ENCODE data around the gene MAP1LC3B.
"Not testable (repeated sequence)": the region's sequence is repeated elsewhere in the genome, so short reads cannot be mapped to it uniquely, and the experiment has no call there.

Gene MAP1LC3B

DNA sequence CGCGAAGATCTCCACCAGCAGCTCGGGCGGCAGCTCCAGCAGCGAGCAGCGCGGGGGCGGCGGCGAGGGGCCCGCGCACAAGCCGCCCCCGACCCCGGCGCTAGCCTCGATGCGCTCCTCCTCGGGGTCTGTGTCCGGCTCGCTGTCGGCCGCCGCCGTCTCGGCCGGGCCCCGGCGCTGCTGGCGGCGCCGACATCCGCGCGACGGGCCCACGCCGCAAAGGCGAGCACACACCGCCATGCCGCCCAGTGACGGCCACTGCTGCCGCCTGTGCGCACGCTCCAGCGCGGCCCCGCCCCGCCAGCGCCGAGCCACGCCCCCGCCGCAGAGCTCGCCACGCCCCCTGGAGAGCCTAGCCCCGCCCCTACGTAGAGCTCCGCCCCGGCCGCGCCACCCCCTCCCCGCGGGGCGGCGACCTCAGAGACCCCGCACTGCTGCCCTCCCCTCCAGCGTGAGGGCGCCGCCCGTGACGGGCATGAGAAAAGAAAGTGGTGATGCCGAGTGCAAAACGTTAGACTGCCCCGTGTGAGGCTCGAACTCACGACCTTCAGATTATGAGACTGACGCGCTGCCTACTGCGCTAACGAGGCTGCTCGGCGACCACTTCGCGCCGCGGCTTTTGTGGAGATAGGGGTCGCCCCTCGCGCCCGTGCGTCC is 8.5 kb upstream of the MAP1LC3B start, which contains the start of gene FBXO31:
FBXO31 (minus strand) TSS at position 272 of the 657 bp plus-strand sequence; CDS start at position 240, 32 bp downstream.
- FAIRE-seq, result no peak

DNA sequence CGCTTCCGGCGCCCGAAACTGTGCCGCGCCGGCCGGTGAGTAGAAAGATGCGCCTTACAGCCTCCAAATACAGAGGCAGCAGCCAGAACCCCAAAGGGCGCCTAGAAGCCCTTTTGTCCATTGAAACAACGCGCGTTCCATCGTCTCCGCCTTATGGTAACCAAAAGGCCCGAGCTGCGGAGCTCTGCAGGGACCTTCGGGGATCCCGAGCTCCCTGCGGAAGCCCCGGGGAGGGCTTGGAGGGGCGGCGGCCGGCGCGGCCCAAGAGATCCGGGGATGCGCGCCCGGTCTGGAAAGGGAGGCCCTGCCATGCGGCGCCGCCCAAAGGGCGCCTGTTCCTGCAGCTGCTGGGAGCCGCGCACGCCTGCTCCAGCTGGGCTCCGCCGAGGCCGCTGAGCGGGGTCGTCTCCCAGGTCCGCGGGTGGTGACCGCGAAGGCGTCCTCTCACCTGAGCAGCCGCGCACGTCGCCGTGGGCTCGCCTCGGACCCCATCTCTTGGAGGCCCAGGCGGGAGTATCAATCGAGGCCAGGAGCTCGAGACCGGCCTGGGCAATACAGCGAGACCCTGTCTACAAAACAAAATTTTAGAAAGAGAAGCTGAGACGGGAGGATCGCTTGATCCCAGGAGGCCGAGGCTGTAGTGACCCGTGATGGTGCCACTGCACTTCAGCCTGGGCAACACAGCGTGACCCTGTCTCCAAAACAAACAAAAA is 7.8 kb upstream of the MAP1LC3B start:
- FAIRE-seq, result no peak

DNA sequence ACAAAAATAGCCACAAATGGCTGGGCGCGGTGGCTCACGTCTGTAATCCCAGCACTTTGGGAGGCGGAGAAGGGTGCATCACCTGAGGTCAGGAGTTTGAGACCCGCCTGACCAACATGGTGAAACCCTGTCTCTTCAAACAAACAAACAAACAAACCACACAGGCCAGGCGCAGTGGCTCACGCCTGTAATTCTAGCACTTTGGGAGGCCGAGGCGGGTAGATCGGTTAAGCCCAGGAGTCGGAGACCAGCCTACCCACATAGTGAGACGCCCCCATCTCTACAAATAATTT is 7.3 kb upstream of the MAP1LC3B start:
- FAIRE-seq, result not testable (repeated sequence)

DNA sequence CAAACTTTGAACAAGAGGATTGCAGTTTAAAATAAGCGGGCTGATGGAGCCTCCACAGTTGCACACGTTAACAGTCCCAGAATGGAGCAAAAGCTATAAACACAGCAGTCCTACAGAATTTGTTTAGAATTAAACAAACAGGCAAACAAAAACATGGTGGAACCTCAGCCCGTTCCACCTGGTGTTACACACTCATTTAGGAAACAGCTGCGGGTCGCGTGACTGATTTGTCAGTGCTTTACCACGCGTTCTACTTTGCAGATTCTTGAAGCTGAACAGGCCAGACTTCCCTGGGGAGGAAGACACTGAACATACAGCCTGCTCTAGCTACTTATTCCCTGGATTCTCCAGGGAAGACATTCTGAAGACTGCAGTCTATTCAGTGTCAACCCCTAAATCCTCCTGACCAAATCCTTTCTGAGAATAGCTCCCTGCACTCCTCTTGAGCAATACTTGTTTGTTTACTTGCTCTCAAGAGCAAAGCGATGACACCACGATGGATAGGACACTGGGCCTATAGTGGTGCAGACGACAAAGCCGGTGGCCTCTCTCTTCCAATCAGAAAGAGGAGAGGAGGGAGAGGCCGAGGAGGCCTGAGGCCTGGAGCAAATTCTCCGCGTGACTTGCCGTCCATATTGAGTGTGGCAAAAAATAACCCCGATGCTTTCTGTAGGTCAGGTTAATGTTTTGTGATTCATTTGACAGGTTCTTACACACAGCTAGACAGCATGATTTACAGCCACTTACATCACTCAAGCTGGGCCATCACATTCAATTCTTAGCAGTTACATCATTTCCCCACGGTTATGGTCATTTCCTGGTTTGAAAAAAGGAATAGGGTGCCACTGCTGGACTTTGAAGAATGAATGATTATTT is 4.0 kb upstream of the MAP1LC3B start:
- peak; percentile 97 for FAIRE-seq

DNA sequence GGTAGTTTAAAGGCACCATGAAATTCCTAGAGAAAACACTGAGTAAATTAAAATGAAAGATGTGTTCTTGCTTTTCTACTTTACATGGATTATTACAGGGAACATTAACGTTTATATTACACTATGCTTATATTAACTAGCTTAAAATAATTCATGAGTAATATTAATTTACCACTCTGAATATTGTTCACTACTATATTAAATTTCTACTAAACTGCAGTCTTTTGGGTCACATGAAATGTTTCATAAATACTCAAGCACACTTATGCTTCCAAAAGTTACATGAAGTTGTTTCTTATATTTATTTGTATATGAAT is 3.4 kb upstream of the MAP1LC3B start:
- FAIRE-seq, result no peak

DNA sequence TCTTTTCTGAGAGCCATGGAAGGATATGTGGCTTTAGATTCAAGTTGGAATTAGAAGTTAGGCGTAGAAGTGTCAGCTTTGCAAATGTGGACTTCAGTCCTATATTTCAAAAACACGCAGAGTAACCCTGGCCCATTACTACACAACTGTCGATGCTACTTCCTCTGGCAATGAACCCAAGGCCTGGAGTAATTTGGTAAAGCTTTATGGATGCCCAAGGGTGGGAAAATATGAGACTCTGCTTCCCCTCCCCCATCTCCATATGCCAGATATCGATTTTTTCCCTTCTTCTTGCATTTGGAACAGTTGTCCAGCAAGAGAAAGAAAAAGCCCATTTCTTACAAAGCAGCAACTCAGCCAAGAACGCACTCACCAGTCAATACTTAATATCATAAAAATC is 2.9 kb upstream of the MAP1LC3B start:
- no peak for FAIRE-seq

DNA sequence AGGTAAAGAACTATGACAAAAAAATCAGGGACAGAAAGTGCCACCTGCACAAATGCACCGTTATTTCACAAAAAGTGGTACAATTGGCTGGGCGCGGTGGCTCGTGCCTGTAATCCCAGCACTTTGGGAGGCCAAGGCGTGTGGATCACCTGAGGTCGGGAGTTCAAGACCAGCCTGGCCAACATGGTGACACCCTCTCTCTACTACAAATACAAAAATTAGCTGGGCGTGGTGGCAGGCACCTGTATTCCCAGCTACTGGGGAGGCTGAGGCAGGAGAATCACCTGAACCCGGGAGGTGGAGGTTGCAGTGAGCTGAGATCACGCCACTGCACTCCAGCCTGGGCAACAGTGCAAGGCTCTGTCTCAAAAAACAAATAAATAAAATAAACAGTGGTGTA is 2.2 kb upstream of the MAP1LC3B start:
- not testable (repeated sequence) for FAIRE-seq

DNA sequence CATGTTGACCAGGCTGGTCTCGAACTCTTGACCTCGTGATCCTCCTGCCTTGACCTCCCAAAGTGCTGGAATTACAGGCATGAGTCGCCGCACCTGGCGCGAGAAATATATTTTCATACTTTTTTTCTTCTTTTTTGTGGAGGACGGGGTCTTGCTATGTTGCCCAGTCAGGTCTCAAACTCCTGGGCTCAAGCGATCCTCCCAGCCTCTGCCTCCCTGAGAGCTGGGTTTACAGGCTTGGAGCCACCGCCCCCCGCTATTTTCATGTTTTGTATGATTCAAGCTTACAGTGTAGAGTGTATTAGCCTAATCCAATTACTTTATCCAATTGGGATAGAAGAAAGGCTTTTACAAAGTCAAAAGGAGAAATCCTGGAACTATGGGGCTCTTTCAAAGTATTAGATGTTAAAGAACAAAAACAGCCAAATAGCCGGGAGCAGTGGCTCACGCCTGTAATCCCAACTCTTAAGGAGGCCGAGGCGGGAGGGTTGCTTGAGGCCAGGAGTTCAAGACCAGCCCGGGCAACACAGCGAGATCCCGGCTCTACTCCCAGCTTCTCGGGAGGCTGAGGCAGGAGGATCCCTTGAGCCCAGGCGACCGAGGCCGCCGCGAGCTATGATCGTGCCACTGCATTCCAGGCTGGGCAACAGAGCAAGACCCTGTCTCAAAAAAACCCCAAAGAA is 1.4 kb upstream of the MAP1LC3B start:
- no peak for FAIRE-seq

DNA sequence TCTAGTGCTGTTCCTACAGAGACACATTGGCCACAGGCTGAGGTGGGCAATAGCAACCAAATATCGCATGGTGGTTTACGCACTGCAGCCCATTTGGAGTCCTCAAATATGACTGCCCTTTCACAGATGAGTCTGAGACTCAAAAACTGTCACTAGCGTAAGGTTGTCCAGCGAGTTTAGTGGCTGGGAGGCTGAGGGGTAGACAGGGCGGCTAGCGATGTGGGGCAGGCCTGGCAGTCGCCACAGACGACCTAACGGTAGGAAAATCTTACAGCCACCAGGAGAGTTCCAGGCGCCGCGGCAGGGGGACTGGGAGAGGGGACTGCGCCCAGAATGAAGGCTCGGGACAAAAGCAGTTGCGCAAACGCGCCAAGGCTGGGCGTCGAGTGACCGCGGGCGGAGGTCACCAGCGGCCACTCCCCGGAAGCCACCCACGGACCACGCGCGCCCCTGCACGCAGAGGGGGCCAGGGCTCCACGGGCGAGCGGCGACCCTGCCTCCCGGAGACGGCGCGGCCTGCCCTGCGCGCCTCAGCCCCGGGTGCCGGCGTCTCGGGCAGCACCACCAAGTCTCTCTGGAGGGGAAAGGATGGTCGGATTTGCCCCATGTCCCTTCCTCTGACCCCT is 699 bp upstream of the MAP1LC3B start:
- FAIRE-seq, result no peak

DNA sequence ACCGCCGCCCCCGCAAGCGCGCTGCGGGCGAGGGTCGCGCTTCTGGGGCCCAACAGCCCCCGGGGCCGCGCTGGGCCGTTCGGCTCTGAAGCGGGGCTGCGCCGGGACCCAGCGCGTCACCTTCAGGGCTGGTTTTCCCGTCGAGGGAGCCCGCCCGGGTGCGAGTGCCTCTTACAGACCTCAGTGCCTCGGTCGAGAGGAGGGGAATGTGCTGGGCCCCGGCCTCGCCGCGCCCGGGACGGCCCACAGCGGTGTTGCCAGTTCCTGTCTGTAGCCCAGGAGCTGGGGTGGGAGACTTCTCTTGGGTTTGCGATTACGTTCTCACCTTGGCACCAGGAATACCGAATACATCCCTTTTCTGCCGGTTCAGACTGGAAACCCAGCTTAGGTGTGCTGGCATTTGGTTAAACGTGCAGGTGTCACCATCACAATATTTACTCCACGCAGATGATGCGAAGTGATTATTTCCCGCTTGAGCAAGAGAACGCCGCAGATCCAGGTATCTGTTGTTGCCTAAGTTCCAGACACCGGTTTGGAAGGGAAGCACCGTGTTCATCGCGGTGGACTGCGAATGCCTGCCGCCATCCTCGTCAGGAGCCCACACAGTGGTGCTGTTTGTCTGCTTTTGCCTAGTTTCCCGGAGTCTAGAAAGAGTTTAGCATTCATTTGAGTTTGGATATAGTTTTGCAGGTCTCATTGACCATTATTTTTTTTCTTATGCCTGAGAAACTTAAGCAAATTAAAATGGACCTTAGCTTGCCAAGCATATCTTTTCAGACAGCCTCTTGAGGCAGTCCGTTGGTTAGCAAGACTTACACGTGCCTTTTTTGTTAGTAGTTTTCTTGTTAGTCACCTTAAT is 914 bp downstream of the MAP1LC3B start:
- no peak for FAIRE-seq

DNA sequence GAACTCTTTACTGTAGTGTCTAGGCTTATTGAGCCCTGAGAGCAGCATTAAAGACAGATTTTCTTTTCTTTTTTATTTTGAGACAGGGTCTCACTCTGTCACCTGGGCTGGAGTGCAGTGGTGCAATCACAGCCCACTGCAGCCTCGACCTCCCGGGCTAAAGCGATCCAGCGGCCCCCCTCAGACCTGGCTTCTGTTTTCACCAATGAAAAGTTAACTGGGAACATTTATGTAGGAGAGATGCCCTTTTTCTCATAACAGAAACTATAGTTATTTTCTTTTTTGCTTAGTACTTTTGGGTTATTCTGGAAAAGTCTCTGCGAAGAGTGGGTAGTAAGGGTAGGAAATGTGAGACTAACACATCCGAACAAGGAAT is 1.5 kb downstream of the MAP1LC3B start:
- no peak for FAIRE-seq

DNA sequence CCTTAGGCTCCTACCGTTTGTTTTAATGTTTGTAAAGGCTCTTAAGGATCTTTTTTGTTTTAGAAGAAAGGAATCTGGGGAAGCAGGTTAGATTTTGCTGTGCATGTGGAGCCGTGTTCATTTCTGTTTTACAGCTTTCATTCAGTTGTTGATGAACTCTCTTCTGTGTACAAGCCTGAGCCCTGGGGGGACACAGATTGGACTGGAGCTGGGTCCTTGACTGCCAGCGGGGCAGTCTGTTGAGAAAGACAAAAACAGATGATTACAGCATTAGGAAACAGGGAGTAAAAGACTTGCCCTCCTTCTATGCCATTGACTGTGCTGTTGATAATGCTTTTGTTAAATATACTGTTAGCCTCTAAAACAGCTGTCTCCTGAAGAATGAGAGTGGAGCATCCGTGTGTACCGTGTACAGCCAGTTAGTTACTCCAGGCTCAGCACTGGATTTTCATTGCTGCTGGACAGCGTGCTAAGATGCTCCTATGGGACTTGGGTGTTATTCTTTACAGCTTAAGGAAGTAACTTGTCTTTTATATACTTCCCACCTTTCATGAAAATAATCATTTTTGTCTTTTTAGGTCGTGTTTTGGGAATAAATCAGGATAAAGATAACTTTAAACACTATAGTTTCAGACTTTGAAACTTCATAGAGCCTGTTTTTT is 3.2 kb downstream of the MAP1LC3B start:
- FAIRE-seq, result no peak

DNA sequence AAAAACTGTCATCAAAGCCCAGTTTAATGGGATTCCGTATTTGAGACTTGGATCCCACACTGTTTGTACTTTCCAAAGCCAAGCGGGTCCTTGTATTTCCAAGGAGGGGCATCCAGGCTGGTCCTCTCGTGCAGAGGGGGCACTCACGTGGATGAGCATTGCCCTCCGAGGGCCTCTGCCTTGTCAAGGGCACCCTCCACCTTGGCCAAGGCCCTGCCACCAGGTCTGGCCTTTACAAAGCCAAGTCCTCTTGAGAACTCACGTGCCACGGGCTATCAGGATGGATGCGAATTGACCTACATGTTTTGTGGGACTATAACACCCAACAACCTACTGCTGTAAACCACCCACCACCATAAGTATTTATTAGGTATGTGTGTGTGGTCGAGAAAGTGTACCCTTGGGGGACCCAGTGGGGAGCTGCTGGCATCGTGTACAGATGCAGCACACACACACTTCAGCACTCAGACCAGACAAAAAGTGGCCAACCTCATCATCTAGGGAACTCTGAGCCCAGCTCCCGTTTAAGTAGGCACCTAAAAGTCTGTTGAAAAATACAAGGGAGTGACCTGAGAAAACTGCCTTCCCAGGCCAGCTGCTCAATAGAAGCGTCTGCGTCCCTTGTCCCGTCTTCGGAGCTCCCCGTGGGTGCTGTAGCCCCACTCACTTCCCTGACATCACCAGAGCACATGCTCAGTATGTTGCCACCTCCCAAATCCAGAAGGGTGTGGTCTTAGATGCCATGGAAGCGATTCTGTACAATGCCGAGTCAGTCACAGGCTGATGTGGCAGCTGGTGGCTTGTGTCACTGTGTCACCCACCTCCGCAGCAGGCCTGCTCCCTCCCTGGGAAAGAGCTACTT is 12.9 kb downstream of the MAP1LC3B start:
- no peak for FAIRE-seq

DNA sequence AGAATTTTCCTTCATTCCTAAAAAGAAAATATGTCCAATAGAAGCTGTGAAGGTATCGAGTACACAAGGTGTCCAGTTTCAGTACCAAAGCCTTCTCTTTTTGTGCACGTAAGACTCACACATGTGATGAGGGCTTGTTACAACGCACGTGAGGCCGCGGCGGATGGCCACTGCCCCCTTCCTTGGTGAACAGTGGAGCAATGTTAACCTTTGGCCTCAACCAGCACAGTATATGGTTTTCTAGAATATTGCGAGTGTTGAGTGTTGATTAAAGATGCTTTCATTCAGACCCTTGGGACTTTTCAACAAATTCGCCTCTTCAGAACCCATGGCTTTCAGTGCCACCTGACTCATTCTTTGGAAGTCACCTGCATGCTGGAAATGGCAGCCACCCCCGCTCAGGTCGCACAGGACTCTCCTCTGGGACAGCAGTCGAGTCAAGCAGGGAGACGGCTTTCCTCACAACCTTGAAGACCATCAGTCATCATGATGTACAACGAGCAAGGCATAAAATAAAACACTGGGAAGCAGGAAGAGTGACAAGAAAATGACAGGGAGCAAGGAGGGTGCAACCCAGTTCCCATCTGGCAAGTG is 14.5 kb downstream of the MAP1LC3B start:
- no peak for FAIRE-seq

DNA sequence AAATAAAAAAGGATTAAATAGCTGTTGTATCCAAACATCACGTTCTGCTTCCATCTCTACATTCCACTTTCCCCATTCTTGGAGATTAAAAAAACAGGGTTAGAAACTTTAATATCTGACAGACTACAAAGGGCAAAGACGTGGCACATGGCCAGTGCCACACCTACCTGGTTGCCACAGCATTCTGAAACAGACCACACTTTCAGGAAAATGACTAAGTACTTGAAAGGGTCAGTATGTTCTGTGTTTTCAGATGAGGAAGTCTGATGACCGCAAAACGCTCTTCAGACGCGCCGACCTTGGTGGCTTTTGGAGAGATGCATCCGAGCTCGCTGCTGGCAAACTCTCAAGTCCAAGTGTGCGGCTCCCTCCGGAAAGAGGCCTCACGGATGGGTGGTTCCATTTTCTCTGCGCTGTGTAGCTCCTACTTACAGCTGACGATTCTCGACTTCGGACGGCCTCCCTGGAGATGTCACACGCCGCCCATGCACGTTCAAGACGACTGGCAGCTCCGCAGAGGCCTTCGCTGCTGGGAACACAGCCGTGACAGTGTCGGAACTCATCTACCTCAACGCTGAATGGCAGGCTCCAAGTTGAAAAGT is 15.5 kb downstream of the MAP1LC3B start:
- no peak for FAIRE-seq

DNA sequence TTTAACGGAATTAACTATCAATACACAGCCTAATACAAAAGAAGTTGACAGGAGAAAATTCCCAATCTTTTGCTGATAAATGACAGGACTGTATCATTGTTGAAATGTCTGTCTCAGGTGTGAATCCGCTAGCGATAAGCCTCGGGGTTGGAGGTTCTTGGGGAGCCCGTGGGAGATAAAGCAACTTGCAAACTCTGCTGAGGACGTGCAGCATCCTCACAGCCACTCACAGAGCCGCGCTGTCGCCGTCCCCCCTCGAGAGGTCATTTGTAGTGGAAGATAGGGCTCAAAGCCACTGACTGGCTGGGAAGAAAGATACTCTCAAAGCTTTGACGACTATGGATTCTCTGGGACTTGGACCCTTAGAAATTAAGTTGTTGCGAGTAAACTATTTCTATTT is 17.0 kb downstream of the MAP1LC3B start:
- no peak for FAIRE-seq

DNA sequence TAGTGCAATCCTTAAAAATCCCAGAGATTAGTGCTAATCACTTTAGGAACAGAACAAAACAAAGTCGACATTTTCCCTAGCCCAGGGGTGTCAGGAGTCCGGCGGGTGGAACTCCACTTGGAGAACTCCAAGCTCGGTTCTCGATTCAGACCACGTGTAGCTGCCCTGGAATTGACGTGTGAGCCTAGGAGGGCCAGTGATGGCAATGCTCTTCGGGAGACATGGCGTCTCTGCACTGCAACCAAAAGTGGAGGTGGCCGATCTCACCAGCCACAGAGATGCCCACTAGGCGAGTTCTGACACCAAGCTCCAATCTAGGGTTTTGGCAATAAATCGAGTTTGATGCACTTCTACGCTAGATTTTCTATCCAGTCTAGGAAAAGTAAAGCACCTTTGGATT is 17.6 kb downstream of the MAP1LC3B start:
- FAIRE-seq, result no peak

DNA sequence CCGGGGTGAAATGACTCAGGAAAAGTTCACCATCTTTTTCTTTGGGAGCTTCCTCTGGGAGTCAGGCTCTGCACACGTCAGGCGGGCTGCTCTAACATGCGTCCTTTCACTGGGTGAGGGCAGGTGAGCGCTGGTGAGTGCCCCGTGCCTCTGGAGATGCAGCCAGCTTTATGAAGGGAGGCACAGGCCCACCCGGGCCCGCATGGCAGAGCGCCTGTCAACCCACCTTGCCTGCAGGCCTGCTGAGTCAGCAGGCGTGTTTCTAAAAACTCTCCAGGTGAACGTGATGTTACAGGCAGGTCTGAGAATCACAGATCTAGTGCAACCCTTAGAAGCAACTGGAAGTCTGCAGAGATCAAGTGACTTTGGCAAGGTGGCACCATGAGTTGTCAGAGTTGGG is 18.4 kb downstream of the MAP1LC3B start:
- no peak for FAIRE-seq

DNA sequence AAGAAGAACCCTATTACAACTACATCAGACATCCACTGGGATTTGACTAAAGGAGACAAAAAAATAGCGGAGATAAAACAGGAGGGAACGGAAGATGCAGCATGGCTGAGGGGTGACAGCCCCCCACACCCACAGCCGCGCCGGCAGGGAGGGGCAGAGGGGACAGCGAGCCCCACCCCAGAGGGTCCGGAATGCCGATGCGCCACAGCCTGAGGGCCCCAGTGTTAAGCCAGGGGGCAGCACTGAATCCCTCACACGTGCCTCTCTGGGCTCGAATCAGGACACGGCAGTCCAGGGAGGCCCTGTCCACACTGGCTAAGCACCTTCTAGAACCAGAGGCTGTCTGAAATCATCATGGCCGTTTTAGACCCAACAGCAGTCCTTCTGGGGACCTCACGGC is 18.8 kb downstream of the MAP1LC3B start:
- no peak for FAIRE-seq

All from G401.6 (cell line).